Measurements from ENCODE around the gene AMD1. TPM values are rescaled to one million over a fixed set of nuclear protein-coding genes. Genes with fewer than 3 reads are reported as not detected.
"Not testable (repeated sequence)": the region's sequence is repeated elsewhere in the genome, so short reads cannot be mapped to it uniquely, and the experiment has no call there.

AMD1 gene
- total RNA-seq, 4 donors from 2014 or later: 33.5 to 57.1 (median 45.1) TPM

- H3K4me3 ChIP-seq: no peak overlapping the region
- in situ Hi-C loops (cut with MboI; ENCODE audit: low sequenced_read_pairs in 4 of 4) (no loop called here), intact Hi-C loops (cut with DNase I; ENCODE audit: low total_unique reads) (no loop called here)
- no peak for DNase-seq
- no peak for ATAC-seq
- no peaks in the 10 kb centered on the region for H3K27me3 ChIP-seq
- TF ChIP-seq CTCF (IDR thresholded peaks at IDR 0.05 in 4 of 5, conservative IDR thresholded peaks at IDR 0.05 in 1 of 5) (no peak), POLR2A (IDR thresholded peaks at IDR 0.05) (no peak)
- no peaks in the 10 kb centered on the region for H3K4me1 ChIP-seq
- H3K27ac ChIP-seq: no peak overlapping the region
- H3K9me3 ChIP-seq: no peaks in the 10 kb centered on the region
- peaks cover 0 to 55% of the 10 kb centered on the region in 2 donors for H3K36me3 ChIP-seq
Observed at GRCh38 chr6:110897433-110897832, 22.8 kb downstream of the AMD1 start.

- in situ Hi-C loops (cut with MboI; ENCODE audit: low sequenced_read_pairs in 4 of 4): no loop called here
Observed at GRCh38 chr6:110898111-110898510, 23.5 kb downstream of the AMD1 start.

GRCh38 chr6:110900028-110900598 lies 25.5 kb downstream of the AMD1 start:
- no peak overlapping the region for H3K4me3 ChIP-seq
- intact Hi-C loops (cut with DNase I; ENCODE audit: low total_unique reads): no loop called here
- in situ Hi-C loops (cut with MboI; ENCODE audit: low sequenced_read_pairs in 4 of 4): no loop called here
- peaks cover 0 to 35% of the 10 kb centered on the region in 2 donors for H3K36me3 ChIP-seq
- no peak for DNase-seq
- ATAC-seq: no peak
- H3K27ac ChIP-seq: no peak overlapping the region
- TF ChIP-seq CTCF (IDR thresholded peaks at IDR 0.05 in 4 of 5, conservative IDR thresholded peaks at IDR 0.05 in 1 of 5): no peak
- no peak for TF ChIP-seq POLR2A (IDR thresholded peaks at IDR 0.05)
- H3K9me3 ChIP-seq: peaks cover 0 to 3% (median 0%) of the 10 kb centered on the region in 3 donors
- no peaks in the 10 kb centered on the region for H3K4me1 ChIP-seq
- no peaks in the 10 kb centered on the region for H3K27me3 ChIP-seq

More at GRCh38 chr6:110898111-110898510, 23.5 kb downstream of the AMD1 start:
- peaks cover 0 to 48% of the 10 kb centered on the region in 2 donors for H3K36me3 ChIP-seq
- ATAC-seq (no peak), DNase-seq (no peak)
- no peaks in the 10 kb centered on the region for H3K27me3 ChIP-seq
- TF ChIP-seq CTCF (IDR thresholded peaks at IDR 0.05 in 4 of 5, conservative IDR thresholded peaks at IDR 0.05 in 1 of 5): no peak
- TF ChIP-seq POLR2A (IDR thresholded peaks at IDR 0.05): no peak
- H3K9me3 ChIP-seq: no peaks in the 10 kb centered on the region
- no peak overlapping the region for H3K27ac ChIP-seq
- H3K4me1 ChIP-seq: no peaks in the 10 kb centered on the region
- H3K4me3 ChIP-seq: no peak overlapping the region
- intact Hi-C loops (cut with DNase I; ENCODE audit: low total_unique reads): no loop called here

- H3K9me3 ChIP-seq; intact Hi-C loops (cut with DNase I; ENCODE audit: low total_unique reads); H3K4me3 ChIP-seq; H3K27ac ChIP-seq; ATAC-seq; in situ Hi-C loops (cut with MboI; ENCODE audit: low sequenced_read_pairs in 4 of 4); DNase-seq; H3K4me1 ChIP-seq; H3K27me3 ChIP-seq: not testable (repeated sequence)
- H3K36me3 ChIP-seq: peaks cover 0 to 20% of the 10 kb centered on the region in 2 donors
Observed at GRCh38 chr6:110901601-110902000, 27.0 kb downstream of the AMD1 start.

- H3K36me3 ChIP-seq: peaks cover 0 to 15% of the 10 kb centered on the region in 2 donors
- TF ChIP-seq POLR2A (IDR thresholded peaks at IDR 0.05) (no peak), CTCF (IDR thresholded peaks at IDR 0.05 in 4 of 5, conservative IDR thresholded peaks at IDR 0.05 in 1 of 5) (no peak)
- DNase-seq (no peak), ATAC-seq (no peak)
- no peak overlapping the region for H3K27ac ChIP-seq
- no peak overlapping the region for H3K4me3 ChIP-seq
- no peaks in the 10 kb centered on the region for H3K27me3 ChIP-seq
- H3K9me3 ChIP-seq: peaks cover 0 to 3% (median 0%) of the 10 kb centered on the region in 3 donors
- intact Hi-C loops (cut with DNase I; ENCODE audit: low total_unique reads) (no loop called here), in situ Hi-C loops (cut with MboI; ENCODE audit: low sequenced_read_pairs in 4 of 4) (no loop called here)
- H3K4me1 ChIP-seq: no peaks in the 10 kb centered on the region
Observed at GRCh38 chr6:110902091-110902490, 27.5 kb downstream of the AMD1 start.

GRCh38 chr6:110906273-110906672 lies 31.7 kb downstream of the AMD1 start:
- H3K27ac ChIP-seq; H3K4me3 ChIP-seq; H3K36me3 ChIP-seq; H3K4me1 ChIP-seq; ATAC-seq; intact Hi-C loops (cut with DNase I; ENCODE audit: low total_unique reads); H3K9me3 ChIP-seq; DNase-seq; in situ Hi-C loops (cut with MboI; ENCODE audit: low sequenced_read_pairs in 4 of 4); H3K27me3 ChIP-seq: not testable (repeated sequence)
